ENCODE measurements around the gene NADSYN1.

Gene NADSYN1

GRCh38 chr11:71485063-71485399 is 32.0 kb downstream of the NADSYN1 start:
- H3K27me3 ChIP-seq (ENCODE audit: control insufficient read depth, low read length): no peaks in the 10 kb centered on the region
- H3K4me2 ChIP-seq (ENCODE audit: low read length): no peak overlapping the region
- no peaks in the 10 kb centered on the region for H3K9me2 ChIP-seq (replicated peaks; ENCODE audit: control insufficient read depth, low read length)
- no peak for TF ChIP-seq EZH2phosphoT487 (IDR thresholded peaks at IDR 0.05; ENCODE audit: borderline replicate concordance, low read length)
- TF ChIP-seq, protein P1, sequence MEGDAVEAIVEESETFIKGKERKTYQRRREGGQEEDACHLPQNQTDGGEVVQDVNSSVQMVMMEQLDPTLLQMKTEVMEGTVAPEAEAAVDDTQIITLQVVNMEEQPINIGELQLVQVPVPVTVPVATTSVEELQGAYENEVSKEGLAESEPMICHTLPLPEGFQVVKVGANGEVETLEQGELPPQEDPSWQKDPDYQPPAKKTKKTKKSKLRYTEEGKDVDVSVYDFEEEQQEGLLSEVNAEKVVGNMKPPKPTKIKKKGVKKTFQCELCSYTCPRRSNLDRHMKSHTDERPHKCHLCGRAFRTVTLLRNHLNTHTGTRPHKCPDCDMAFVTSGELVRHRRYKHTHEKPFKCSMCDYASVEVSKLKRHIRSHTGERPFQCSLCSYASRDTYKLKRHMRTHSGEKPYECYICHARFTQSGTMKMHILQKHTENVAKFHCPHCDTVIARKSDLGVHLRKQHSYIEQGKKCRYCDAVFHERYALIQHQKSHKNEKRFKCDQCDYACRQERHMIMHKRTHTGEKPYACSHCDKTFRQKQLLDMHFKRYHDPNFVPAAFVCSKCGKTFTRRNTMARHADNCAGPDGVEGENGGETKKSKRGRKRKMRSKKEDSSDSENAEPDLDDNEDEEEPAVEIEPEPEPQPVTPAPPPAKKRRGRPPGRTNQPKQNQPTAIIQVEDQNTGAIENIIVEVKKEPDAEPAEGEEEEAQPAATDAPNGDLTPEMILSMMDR (IDR thresholded peaks at IDR 0.05; ENCODE audit: low read depth, low read length, poor library complexity, severe bottlenecking): no peak
- peaks cover 43% of the 10 kb centered on the region for H3K36me3 ChIP-seq (ENCODE audit: control insufficient read depth, low read length)
- no peaks in the 10 kb centered on the region for H3K9me3 ChIP-seq (ENCODE audit: control insufficient read depth, insufficient read depth, low read length)
- no peak overlapping the region for H3K27ac ChIP-seq (ENCODE audit: low read depth, low read length)
- H3K79me2 ChIP-seq (ENCODE audit: control insufficient read depth, low read length): no peaks in the 10 kb centered on the region
- no peak overlapping the region for H3K4me3 ChIP-seq (ENCODE audit: low read length)
- no peaks in the 10 kb centered on the region for H4K20me1 ChIP-seq (ENCODE audit: control insufficient read depth, insufficient read depth, low read depth, low read length)
- no peaks in the 10 kb centered on the region for H3K4me1 ChIP-seq (ENCODE audit: control insufficient read depth, low read length)
- H3F3A ChIP-seq (ENCODE audit: control insufficient read depth, insufficient read depth): no peaks in the 10 kb centered on the region

- Histone ChIP-seq H3K27ac (ENCODE audit: low read depth, low read length) (no peak overlapping the region), H3K9me2 (replicated peaks; ENCODE audit: control insufficient read depth, low read length) (no peaks in the 10 kb centered on the region), H3K4me1 (ENCODE audit: control insufficient read depth, low read length) (no peaks in the 10 kb centered on the region), H3K36me3 (ENCODE audit: control insufficient read depth, low read length) (peaks cover 42% of the 10 kb centered on the region), H3K9me3 (ENCODE audit: control insufficient read depth, insufficient read depth, low read length) (no peaks in the 10 kb centered on the region), H3K27me3 (ENCODE audit: control insufficient read depth, low read length) (no peaks in the 10 kb centered on the region), H4K20me1 (ENCODE audit: control insufficient read depth, insufficient read depth, low read depth, low read length) (no peaks in the 10 kb centered on the region), H3K79me2 (ENCODE audit: control insufficient read depth, low read length) (no peaks in the 10 kb centered on the region), H3F3A (ENCODE audit: control insufficient read depth, insufficient read depth) (no peaks in the 10 kb centered on the region), H3K4me3 (ENCODE audit: low read length) (no peak overlapping the region), H3K4me2 (ENCODE audit: low read length) (no peak overlapping the region)
- TF ChIP-seq, protein P1 (IDR thresholded peaks at IDR 0.05; ENCODE audit: low read depth, low read length, poor library complexity, severe bottlenecking): no peak
- no peak for TF ChIP-seq EZH2phosphoT487 (IDR thresholded peaks at IDR 0.05; ENCODE audit: borderline replicate concordance, low read length)
Measured at GRCh38 chr11:71485466-71485865, 32.5 kb downstream of the NADSYN1 start.

- no peaks in the 10 kb centered on the region for H3K79me2 ChIP-seq (ENCODE audit: control insufficient read depth, low read length)
- no peaks in the 10 kb centered on the region for H3K9me3 ChIP-seq (ENCODE audit: control insufficient read depth, insufficient read depth, low read length)
- no peaks in the 10 kb centered on the region for H3K27me3 ChIP-seq (ENCODE audit: control insufficient read depth, low read length)
- H3K4me3 ChIP-seq (ENCODE audit: low read length): no peak overlapping the region
- H3K9me2 ChIP-seq (replicated peaks; ENCODE audit: control insufficient read depth, low read length): no peaks in the 10 kb centered on the region
- TF ChIP-seq EZH2phosphoT487 (IDR thresholded peaks at IDR 0.05; ENCODE audit: borderline replicate concordance, low read length): no peak
- TF ChIP-seq, protein P1 (IDR thresholded peaks at IDR 0.05; ENCODE audit: low read depth, low read length, poor library complexity, severe bottlenecking): no peak
- H3K36me3 ChIP-seq (ENCODE audit: control insufficient read depth, low read length): peaks cover 34% of the 10 kb centered on the region
- no peaks in the 10 kb centered on the region for H3F3A ChIP-seq (ENCODE audit: control insufficient read depth, insufficient read depth)
- no peaks in the 10 kb centered on the region for H4K20me1 ChIP-seq (ENCODE audit: control insufficient read depth, insufficient read depth, low read depth, low read length)
- H3K27ac ChIP-seq (ENCODE audit: low read depth, low read length): no peak overlapping the region
- H3K4me2 ChIP-seq (ENCODE audit: low read length): no peak overlapping the region
- H3K4me1 ChIP-seq (ENCODE audit: control insufficient read depth, low read length): no peaks in the 10 kb centered on the region
Measured at GRCh38 chr11:71486320-71486719, 33.3 kb downstream of the NADSYN1 start.

All from DOHH2 (cell line).